Calu3 (cell line): Measurements from ENCODE around the gene SLFN14. TPM values are rescaled to one million over a fixed set of nuclear protein-coding genes. Genes with fewer than 3 reads are reported as not detected.
"Not testable (repeated sequence)": the region's sequence is repeated elsewhere in the genome, so short reads cannot be mapped to it uniquely, and the experiment has no call there.

Experiments used
- BruUV-seq: library from RNA; stranded (reverse); fragments of 400-500 nt; replicated peaks from 2 replicates; lab custom pipeline; 2021; lab: Mats Ljungman, UMichigan
- CTCF ChIA-PET: fragments of 300-600 bp; sonication (Branson Sonifier 250); formaldehyde crosslinking; loops from one replicate; lab custom pipeline; 2022; ENCODE audit warnings: antibody characterized with exemption; lab: Charles Lee
- DNase-seq: peaks from one replicate; pipeline ENCODE4 v3.0.0; 2022
- H3K27ac Mint-ChIP-seq: one replicate; pipeline ENCODE4 v1.8.0; 2022; ENCODE audit warnings: mixed read lengths; ENCODE audit not compliant: unreplicated experiment
- H3K27me3 Mint-ChIP-seq: one replicate; pipeline ENCODE4 v1.8.0; 2022; ENCODE audit warnings: mixed read lengths; ENCODE audit not compliant: unreplicated experiment
- H3K36me3 Mint-ChIP-seq: one replicate; pipeline ENCODE4 v1.8.0; 2022; ENCODE audit warnings: mild to moderate bottlenecking, moderate library complexity, mixed read lengths; ENCODE audit not compliant: insufficient read depth, unreplicated experiment
- H3K4me1 Mint-ChIP-seq: one replicate; pipeline ENCODE4 v1.8.0; 2022; ENCODE audit warnings: mild to moderate bottlenecking, low read depth, mixed read lengths; ENCODE audit not compliant: unreplicated experiment
- H3K4me3 Mint-ChIP-seq: one replicate; pipeline ENCODE4 v1.8.0; 2022; ENCODE audit warnings: mild to moderate bottlenecking, low read depth, moderate library complexity, mixed read lengths; ENCODE audit not compliant: unreplicated experiment
- H3K9me3 Mint-ChIP-seq: one replicate; pipeline ENCODE4 v1.8.0; 2022; ENCODE audit warnings: low read depth, mixed read lengths; ENCODE audit not compliant: unreplicated experiment
- intact Hi-C: fragments of 100-400 bp; cut with micrococcal nuclease; formaldehyde crosslinking; loops from one replicate; pipeline ENCODE4 v1.10.0; 2022; ENCODE audit not compliant: unreplicated experiment
- total RNA-seq: library from RNA; stranded (reverse); gene quantifications from 2 replicates; pipeline ENCODE4 v1.2.3, GENCODE V29; 2022
- TF ChIP-seq, protein P1 (sequence below): fragments of 200-600 bp; IDR thresholded peaks from one replicate; pipeline ENCODE4 v1.8.0; 2022; ENCODE audit warnings: antibody characterized with exemption; ENCODE audit not compliant: unreplicated experiment

SLFN14 gene
- total RNA-seq, 1 experiment from 2014 or later: not detected

GRCh38 chr17:35539659-35540026 lies 21.0 kb downstream of the SLFN14 start:
- TF ChIP-seq, protein P1, sequence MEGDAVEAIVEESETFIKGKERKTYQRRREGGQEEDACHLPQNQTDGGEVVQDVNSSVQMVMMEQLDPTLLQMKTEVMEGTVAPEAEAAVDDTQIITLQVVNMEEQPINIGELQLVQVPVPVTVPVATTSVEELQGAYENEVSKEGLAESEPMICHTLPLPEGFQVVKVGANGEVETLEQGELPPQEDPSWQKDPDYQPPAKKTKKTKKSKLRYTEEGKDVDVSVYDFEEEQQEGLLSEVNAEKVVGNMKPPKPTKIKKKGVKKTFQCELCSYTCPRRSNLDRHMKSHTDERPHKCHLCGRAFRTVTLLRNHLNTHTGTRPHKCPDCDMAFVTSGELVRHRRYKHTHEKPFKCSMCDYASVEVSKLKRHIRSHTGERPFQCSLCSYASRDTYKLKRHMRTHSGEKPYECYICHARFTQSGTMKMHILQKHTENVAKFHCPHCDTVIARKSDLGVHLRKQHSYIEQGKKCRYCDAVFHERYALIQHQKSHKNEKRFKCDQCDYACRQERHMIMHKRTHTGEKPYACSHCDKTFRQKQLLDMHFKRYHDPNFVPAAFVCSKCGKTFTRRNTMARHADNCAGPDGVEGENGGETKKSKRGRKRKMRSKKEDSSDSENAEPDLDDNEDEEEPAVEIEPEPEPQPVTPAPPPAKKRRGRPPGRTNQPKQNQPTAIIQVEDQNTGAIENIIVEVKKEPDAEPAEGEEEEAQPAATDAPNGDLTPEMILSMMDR: peak; percentile 19
- CTCF ChIA-PET: interaction anchor here (0.6 to 1.2 kb wide), 12 partner anchors 9 to 454 kb away, joined by 3 to 7 read pairs (median 4); partner anchors contain the start of gene PEX12
- H3K4me3 Mint-ChIP-seq: no peak overlapping the region
- no peaks in the 10 kb centered on the region for H3K27me3 Mint-ChIP-seq
- no peaks in the 10 kb centered on the region for H3K36me3 Mint-ChIP-seq
- intact Hi-C loops: no loop called here
- no peak for DNase-seq
- no TSS peak for BruUV-seq
- H3K27ac Mint-ChIP-seq: no peak overlapping the region
- H3K9me3 Mint-ChIP-seq: no peaks in the 10 kb centered on the region
- H3K4me1 Mint-ChIP-seq: peaks cover 21% of the 10 kb centered on the region

GRCh38 chr17:35537601-35538141 lies 22.9 kb downstream of the SLFN14 start, which contains the start of gene SLFN12L:
SLFN12L (minus strand) TSS chr17:35537678; CDS start chr17:35522364, 15,314 bp downstream.
- H3K4me3 Mint-ChIP-seq: no peak within 1 kb of the TSS
- CTCF ChIA-PET: no interaction called here
- peaks cover 21% of the 10 kb centered on the region for H3K4me1 Mint-ChIP-seq
- no peaks in the 10 kb centered on the region for H3K9me3 Mint-ChIP-seq
- no TSS peak for BruUV-seq
- TF ChIP-seq, protein P1: no peak
- H3K27me3 Mint-ChIP-seq: no peaks in the 10 kb centered on the region
- H3K36me3 Mint-ChIP-seq: no peaks in the 10 kb centered on the region
- H3K27ac Mint-ChIP-seq: no peak within 1 kb of the TSS
- intact Hi-C loops: no loop called here
- no peak for DNase-seq

DNA sequence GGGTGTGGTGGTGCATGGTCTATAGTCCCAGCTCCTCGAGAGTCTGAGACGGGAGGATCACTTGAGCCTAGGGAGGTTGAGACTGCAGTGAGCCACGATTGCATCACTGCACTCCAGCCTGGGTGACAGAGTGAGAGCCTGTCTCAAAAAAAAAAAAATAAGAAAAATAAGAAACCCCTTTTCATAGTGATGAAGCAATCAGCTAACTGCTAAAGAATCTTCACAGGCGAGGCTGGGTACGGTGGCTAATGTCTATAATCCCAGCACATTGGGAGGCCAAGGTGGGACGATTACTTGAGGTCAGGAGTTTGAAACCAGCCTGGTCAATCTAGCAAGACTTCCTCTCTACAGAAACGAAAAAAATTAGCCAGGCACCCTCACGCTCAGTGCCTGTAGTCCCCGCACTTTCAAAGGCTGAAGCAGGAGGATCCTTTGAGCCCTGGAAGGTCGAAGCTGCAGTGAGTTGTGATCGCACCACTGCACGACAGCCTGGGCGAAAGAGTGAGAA lies 23.9 kb downstream of the SLFN14 start:
- TF ChIP-seq, protein P1: no peak
- CTCF ChIA-PET: interaction anchor here (0.6 kb wide), 1 partner anchor 367 kb away, joined by 4 read pairs; no protein-coding TSS in a partner anchor
- no TSS peak for BruUV-seq
- no peak for DNase-seq
- H3K4me1 Mint-ChIP-seq: peaks cover 21% of the 10 kb centered on the region
- intact Hi-C loops: no loop called here
- no peak overlapping the region for H3K4me3 Mint-ChIP-seq
- H3K27ac Mint-ChIP-seq: no peak overlapping the region
- no peaks in the 10 kb centered on the region for H3K36me3 Mint-ChIP-seq
- no peaks in the 10 kb centered on the region for H3K27me3 Mint-ChIP-seq
- no peaks in the 10 kb centered on the region for H3K9me3 Mint-ChIP-seq

DNA sequence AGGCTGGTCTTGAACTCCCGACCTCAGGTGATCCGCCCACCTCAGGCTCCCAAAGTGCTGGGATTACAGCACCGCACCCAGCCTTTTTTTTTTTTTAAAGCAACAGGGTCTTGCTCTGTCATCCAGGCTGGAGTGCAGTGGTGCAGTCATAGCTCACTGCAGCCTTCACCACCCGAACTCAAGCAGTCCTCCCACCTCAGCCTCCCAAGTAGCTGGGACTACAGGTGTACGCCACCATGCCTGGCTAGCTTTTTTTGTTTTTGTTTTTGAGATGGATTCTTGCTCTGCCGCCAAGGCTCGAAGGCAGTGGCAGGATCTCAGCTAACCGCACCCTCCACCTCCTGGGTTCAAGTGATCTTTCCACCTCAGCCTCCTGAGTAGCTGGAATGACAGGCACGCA lies 25.2 kb downstream of the SLFN14 start:
- H3K4me3 Mint-ChIP-seq, H3K36me3 Mint-ChIP-seq, H3K27ac Mint-ChIP-seq, H3K27me3 Mint-ChIP-seq, DNase-seq, intact Hi-C loops, BruUV-seq, H3K9me3 Mint-ChIP-seq, CTCF ChIA-PET: not testable (repeated sequence)
- peaks cover 13% of the 10 kb centered on the region for H3K4me1 Mint-ChIP-seq

DNA sequence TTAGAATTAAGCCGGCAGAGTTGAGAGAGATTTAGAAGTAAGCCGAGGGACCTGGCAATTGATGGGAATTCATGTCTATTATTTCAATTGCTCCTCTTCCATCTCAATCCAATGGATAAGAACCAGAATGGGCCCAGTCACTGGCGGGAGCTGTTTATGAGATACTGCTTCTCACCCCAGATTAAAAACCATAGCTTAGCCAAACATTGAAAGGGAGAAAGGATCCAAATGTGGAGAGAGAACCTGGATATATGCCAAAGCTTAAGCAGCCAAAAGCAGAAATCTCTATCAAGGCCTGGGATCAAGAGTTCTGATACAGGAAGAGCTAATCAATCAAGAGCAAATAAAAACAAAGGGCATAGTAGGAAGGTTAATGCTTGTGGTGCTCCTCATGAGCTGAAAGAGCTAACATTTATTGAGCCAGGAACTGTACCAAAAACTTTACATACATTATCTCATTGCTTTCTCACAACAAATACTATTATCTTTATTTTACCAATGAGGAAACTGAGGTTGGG lies 26.0 kb downstream of the SLFN14 start:
- CTCF ChIA-PET: interaction anchor here (2.2 kb wide), 1 partner anchor 221 kb away, joined by 13 read pairs; no protein-coding TSS in a partner anchor
- no TSS peak for BruUV-seq
- intact Hi-C loops: loop anchor here (5.0 kb wide), 3 partner anchors 87 to 292 kb away; partner anchors contain the start of genes SLFN11, SLFN13 and SLFN5
- H3K9me3 Mint-ChIP-seq: no peaks in the 10 kb centered on the region
- H3K36me3 Mint-ChIP-seq: no peaks in the 10 kb centered on the region
- H3K27ac Mint-ChIP-seq: no peak overlapping the region
- peaks cover 9% of the 10 kb centered on the region for H3K4me1 Mint-ChIP-seq
- DNase-seq: no peak
- no peaks in the 10 kb centered on the region for H3K27me3 Mint-ChIP-seq
- H3K4me3 Mint-ChIP-seq: no peak overlapping the region
- TF ChIP-seq, protein P1: no peak
